NCI-H2196 (cell line): ENCODE measurements around the gene OR2T2.
"Not testable (repeated sequence)": the region's sequence is repeated elsewhere in the genome, so short reads cannot be mapped to it uniquely, and the experiment has no call there.

Experiments
- DNase-seq: peaks from one replicate; lab custom pipeline; 2025; ENCODE audit not compliant: unreplicated experiment; lab: John Stamatoyannopoulos, UW

The OR2T2 gene, protein sequence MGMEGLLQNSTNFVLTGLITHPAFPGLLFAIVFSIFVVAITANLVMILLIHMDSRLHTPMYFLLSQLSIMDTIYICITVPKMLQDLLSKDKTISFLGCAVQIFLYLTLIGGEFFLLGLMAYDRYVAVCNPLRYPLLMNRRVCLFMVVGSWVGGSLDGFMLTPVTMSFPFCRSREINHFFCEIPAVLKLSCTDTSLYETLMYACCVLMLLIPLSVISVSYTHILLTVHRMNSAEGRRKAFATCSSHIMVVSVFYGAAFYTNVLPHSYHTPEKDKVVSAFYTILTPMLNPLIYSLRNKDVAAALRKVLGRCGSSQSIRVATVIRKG

DNA sequence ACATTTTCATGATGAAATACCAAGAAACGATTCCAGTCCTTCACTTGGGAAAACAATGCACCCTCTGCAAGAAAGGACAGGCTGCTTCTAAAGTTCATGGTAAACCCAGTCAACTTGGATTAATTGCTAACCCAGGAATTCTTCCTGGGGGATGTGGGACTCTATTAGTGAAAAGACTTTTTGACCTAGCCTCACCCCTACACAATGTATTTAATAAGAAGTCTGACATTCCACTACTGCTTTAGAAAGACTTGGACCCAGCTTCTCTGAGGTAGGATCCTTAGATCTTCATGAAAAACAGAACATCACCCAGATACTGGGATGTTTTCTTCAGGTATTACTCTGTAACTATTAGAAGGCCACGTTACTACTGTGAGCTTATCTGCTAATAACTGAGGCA, at the start of gene OR2T2:
OR2T2 (plus strand) TSS at position 239 of the 400 bp plus-strand sequence. CDS start 7,161 bp downstream, outside the sequence.
- DNase-seq, result not testable (repeated sequence)

DNA sequence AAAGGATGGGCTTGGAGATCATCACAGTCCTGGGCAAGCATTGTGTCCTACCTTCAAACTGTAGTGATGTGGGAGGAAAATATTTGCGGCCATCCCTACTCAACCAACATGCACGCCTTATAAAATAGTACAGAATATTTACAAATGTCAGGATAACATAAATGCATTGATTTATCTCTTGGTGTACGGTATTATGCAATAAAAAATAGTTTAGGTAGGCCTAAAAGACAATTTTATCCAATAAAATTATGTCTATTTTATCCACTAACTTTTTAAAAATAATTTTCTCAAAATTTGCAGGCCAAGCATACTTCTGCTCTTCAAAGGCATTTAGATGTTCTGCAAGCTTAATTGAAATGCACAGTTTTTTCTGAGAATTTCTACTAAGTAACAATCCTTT, 42.7 kb upstream of the OR2T2 start, which contains the start of gene OR2T1:
OR2T1 (plus strand) TSS at position 301 of the 400 bp plus-strand sequence. CDS start 3,100 bp downstream, outside the sequence.
- DNase-seq, result no peak

DNA sequence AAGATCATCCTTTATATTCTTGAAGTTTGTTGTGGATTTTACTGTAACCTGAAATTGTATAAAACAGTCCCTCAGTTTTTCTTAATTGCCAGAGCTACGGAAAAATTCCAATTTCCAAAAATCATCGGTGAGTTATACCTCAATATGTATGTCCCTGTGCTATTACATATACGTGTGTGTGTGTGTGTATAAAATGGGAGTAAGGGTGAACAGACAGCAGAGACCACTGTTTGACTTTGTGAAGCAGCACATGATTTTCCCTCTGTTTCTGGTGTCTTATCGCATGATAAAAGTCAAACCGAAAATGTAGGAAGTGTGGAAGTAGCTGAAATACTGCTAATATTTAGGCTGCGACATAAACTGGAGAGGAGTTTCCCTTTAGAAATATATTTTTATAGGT, 41.4 kb upstream of the OR2T2 start:
- DNase-seq, result no peak

DNA sequence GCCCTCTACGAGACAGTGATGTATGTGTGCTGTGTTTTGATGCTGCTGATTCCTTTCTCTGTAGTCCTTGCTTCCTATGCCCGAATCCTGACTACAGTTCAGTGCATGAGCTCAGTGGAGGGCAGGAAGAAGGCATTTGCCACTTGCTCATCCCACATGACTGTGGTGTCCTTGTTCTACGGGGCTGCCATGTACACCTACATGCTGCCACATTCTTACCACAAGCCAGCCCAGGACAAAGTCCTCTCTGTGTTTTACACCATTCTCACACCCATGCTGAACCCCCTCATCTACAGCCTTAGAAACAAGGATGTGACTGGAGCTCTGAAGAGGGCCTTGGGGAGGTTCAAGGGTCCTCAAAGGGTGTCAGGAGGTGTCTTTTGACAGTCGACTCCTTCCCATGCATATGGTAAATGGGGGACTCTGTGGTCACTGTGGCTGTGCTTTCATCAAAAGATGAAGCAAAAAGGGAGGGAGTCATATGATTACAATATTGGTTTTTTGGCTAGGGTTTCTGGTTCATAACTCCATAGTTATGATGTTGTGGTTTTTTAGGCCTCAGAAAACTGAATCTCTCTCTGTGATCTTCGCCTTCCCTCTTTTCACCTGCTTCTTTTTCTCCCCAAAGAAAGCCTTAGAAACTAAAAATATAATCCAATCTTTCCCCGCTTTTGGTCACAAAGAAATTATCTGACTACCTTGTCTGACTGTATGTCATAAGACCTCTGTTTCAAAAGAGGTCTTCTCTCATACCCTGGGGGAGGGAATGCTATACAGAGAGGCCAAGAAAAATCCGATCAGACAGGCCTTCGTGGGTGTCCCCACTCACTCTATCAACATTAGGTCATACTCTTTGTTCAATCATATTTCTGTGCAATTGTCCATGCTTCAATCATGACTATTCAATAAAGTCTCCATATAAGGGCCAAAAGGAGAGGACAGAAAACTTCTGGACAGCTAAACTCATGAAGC, 38.4 kb upstream of the OR2T2 start:
- DNase-seq, result no peak

DNA sequence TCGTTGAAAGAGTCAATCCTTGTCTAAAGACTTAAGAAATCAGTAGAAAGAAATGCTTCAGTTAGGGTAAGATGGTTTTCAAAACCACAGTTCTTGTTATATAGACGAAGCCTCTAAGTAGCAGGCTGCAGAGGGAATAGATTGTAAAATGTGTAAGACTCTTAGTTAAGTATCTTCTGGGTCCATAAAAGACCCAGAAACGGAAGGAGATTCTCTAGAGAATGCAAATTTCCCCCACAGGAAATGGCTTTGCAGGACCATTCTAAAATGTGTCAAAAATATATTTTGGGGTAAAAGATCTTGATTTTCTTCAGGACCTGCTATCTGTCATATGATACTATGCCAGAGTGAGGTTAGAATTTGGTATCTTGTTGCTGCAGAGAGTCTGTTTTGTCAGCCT, 29.2 kb upstream of the OR2T2 start:
- DNase-seq, result no peak

DNA sequence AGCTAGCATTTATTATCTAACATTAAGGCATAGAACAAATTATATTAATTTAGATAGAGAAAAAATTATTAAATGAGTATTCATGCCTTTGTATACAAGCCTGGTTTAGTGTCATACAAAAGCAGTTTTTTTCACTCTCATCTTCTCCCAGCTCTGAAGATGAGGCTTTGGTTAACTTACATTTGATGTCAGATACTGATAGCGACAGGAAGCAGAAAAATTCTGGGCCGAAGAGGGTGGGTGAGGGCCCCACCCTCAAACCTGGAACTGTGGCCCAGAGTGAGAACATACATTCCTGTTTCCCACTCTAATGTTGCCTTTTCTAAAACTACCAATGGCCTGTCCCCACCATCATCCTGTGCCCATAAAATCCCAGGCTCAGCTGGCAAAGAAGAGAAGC, 27.6 kb upstream of the OR2T2 start:
- DNase-seq, result no peak

DNA sequence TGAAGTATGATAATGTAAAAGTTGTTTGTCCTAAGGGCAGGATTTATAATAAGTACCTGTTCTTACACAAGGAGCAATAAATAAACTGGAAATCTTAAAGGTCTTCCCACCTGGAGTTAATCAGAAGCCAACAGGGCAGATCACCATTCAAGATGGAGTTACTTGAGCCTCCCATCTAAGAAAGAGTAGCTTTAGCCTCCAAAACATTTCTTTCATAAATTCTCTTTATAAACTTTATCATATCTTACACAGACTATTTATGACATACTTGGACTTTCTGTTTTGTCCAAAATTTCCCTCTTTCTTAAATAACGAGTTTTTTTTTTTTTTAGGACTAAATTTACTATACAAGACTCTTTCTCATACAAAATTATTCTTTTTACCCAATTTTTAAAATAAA, 24.1 kb upstream of the OR2T2 start:
- DNase-seq, result no peak

DNA sequence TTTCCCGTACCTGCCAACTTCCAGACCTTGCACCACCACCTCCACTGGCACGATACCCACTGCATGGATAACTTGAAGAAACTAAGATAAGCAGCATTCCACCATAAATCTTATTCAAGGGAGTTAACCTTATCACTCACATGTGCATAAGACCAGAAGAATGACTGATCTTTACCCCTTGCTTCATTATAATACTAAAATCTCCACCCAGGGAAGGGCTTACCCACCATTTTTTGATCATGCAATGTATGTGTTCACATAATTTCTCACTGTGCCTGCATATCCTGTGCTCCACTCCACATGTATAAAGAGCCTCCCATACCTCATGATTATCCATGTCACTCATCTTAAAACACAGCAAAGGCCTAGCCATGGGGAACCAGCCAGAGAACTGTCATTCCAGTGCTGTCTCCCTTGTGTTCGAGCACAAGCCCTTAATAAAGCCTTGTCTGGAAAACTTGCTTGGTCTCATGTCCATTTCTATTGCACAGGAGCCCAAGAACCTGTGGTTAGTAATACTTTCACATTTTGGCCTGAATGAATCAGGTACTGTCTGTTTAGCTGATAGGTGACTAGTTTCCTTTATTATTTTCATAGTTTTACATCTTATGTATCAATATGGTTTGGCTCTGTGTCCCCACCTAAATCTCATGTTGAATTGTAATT, 17.8 kb upstream of the OR2T2 start:
- DNase-seq, result not testable (repeated sequence)

DNA sequence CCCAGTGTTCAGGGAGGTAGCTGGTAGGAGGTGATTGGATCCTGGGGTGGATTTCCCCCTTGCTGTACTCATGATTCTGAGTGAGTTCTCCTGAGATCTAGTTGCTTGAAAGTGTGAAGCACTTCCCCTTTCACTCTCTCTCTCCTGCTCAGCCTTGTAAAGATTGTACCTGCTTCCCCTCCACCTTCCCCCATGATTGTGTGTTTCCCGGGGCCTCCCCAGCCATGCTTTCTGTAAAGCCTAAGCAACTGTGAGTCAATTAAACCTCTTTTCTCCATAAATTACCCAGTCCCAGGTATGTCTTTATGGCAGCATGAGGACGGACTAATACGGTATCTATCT, 17.3 kb upstream of the OR2T2 start:
- not testable (repeated sequence) for DNase-seq

DNA sequence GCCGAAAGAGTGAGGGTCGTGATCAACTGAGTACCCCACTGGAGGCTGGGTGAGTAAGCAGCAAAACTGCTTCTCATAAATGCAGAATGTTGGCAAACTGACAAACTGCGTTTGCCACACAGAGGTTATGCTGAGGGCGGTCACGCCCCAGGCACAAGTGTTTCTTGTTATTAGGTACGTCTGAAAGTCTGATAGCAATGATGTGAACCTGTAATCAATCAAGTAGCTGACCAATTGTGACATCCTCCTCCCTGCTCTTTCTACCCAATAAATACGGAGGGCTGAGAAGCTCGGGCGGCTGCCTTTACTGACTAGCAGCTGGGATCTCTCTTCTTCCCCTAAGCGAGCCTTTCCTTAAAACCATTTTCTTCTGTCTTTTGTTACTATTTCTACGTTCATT, 13.8 kb upstream of the OR2T2 start:
- DNase-seq, result not testable (repeated sequence)

DNA sequence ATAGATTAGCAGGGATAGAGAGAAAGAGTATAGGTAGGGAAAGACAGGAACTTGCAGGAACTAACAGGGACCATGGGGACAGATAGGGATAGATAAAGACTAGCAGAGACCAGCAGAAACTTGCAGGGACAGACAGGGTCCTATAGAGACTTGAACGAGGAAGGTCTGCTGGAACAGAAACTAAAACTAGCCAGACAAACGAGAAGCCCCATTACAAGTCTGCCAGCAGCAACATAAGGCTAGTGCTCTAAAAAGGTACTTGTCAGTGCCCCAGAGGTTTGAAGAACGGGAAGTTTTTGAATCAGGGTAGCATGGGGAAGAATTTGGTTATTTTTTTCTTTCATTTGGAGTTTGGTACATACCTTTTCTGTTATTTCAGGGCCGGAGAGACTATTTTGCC, 13.2 kb upstream of the OR2T2 start:
- DNase-seq, result not testable (repeated sequence)

DNA sequence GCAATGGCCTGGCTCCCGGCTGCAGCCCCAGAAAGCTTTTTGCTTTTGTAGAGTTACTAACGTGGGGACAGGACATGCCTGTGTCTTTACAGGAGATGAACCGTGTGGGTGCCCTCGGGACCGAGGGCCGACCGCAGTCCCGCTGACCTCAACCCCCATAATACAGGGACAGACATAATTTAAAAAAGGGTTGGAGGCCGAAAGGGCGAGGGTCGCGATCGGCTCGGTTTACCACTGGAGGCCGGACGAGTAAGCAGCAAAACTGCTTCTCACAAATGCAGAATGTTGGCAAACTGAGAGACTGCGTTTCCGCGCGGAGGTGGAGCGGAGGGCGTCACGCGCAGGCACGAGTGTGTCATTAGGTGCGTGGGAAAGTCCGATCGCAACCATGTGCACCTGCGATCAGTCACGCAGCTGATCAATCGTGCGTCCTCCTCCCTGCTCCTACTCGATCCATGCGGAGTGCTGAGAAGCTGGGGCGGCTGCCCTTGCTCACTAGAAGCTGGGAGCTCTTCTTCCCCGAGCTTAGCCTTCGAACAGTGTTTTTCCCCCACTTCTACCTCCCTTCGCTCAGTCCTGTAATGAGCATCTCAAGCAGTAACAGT, 11.5 kb upstream of the OR2T2 start:
- not testable (repeated sequence) for DNase-seq

DNA sequence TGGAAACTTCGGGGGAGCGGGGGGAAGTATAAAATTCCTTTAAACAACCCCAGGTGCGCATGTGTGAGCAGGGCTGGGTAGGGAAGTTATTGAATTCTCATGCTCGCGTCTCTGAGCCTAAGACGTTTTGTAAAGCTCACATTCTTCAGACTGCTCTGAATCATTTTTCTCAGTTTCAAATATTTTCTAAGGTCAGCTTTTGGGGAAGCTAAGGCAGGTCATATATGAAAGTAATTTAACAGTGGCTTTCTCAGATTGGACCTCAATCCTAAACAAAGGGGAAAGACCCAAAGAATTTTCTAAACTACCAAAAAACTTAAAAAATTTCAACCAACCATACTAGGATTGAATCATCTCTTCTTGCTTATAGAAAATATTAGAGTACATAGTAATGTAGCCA, 10.5 kb upstream of the OR2T2 start:
- DNase-seq, result not testable (repeated sequence)

DNA sequence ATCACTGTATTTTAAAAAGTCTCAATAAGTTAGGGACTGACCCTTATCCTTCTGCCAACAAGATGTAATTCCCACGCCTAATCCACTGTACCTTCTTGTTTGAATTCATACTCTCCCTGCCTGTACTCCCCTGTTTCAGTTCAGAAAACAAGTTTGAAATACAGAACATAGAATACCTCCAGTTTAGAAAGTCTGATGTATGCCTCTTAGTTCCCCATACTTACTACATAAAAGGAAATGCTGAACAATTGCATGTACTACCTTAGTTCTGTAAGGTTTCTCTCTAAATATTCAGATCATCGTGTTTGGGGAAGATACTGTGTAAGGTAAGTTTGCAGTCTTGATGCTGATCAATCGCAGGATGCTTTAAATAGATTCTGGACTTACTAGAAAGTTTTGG, 9.1 kb upstream of the OR2T2 start:
- DNase-seq, result not testable (repeated sequence)

DNA sequence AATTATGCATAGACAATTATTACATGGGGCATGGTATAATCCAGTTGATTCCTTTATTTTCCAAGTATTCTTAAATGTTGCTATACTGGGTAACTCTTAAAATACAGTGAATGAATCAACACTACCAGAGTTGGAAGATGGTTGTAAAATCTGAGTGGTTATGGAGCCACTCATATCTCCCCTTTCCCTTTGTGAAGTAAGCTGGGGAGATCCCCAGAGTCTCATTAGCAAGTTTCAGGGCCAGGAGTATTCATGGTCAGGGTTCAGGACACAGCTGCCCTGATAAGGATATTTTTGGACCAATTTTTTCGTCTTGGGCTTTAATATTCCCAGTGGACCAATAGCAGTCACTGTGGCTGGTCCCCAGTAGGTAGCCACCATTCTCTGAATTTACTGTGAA, 6.8 kb upstream of the OR2T2 start:
- not testable (repeated sequence) for DNase-seq

DNA sequence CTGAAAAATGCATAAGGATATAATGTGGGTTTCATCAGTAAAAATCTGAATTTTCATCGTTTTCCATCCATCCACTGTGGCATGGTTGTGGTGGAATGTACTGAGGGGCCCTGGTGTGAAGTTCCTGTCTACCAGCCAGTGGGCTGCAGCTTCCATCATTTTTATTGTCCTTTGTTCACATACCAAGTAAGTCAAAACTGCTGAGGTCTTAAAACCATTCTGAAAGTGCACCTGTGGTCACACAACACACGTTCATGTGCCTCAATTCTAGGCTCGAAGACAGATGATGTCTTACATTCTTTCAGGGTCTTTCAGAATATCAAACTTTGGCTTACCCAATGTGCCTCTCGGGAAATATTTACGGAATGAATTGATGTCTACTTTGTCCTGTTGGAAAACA, 6.2 kb upstream of the OR2T2 start:
- not testable (repeated sequence) for DNase-seq

DNA sequence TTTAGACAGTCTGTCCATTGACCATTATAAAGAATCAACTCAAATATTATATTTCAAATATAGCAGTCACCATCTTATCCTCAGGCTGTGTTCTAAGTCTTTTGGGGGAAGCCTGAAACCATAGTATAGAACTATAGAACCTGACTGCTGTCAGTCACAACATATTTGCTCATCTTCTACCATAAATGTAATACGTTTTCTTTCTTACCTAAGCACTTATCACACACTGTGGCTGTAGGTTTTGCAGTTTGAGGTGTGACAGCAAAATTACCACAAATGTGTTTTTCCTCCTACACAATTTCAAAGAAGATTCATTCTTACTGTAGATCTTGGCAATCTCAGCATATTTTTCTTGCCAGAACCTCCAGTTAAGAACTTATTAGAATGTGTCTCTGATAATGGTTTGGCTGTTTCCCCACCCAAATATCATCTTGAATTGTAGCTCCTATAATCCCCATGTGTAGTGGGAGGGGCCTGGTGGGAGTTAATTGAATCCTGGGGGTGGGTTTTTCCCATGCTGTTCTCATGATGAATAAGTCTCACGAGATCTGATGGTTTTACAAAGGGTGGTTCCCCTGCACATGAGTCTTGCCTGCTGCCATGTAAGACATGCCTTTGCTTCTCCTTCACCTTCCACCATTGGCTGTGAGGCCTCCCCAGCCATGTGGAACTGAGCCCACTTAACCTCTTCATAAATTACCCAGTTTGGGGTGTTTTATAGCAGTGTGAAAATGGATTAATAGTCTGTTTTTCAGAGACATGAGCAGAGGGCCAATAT, 2.7 kb upstream of the OR2T2 start:
- DNase-seq, result not testable (repeated sequence)

DNA sequence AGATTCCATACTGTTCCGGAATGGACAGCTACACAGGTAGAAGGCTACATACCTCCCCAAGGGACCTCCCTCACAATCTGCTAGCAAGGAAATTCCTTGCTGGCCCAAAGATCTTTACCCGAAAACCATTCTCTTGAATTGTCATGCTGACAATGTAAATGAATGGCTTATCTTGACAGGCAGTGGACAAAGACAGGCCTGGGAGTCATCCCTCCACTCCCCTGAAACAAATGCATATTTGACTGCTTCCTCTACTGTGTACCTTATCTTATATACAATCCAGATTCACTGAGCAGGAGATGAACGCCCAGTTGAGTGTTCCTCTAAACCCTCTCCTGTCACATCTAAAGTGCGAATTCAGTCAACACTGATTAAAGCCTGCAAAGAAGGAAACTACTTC, 834 bp upstream of the OR2T2 start:
- not testable (repeated sequence) for DNase-seq

DNA sequence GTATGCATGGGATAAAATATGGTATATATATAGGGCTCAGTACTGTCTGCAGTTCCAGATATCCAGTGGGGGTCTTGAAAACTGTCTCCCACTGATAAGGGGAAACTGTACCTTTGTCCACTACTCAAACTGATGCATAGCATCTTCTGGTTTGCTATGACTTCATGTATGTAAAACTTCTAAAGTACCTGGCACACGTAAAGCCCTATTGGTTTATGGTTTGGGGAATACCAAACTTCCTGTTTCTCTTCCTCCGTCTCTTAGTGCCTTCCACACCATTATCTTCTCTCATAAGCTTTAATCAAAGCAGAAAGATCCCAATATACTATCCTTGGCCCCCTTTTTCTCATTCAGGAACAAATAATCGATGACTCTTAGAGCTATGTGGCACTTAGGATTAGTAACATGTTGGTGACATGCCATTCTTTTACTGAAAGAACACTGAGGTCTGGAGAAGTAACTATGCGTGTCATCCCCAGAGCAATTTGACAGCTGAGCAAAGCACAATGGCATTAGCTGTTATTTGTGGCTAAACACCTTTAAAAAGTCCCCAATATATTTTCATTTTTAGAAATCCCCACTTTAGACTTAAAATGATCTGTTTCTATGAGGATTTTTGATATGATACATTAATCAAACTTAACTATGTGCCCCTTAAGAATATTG, 3.1 kb downstream of the OR2T2 start:
- not testable (repeated sequence) for DNase-seq
